Measurements from ENCODE around the gene IFI44L.

GRCh38 chr1:78619803-78620579 lies at the start of gene IFI44L:
- TF ChIP-seq EZH2 (IDR thresholded peaks at IDR 0.05; ENCODE audit: insufficient read depth, poor library complexity, severe bottlenecking), result no peak
- no peak for TF ChIP-seq EZH2phosphoT487 (IDR thresholded peaks at IDR 0.05; ENCODE audit: insufficient read depth, low read depth)
